Measurements from ENCODE around the gene RGS3.
"Not testable (repeated sequence)": the region's sequence is repeated elsewhere in the genome, so short reads cannot be mapped to it uniquely, and the experiment has no call there.

The RGS3 gene

DNA sequence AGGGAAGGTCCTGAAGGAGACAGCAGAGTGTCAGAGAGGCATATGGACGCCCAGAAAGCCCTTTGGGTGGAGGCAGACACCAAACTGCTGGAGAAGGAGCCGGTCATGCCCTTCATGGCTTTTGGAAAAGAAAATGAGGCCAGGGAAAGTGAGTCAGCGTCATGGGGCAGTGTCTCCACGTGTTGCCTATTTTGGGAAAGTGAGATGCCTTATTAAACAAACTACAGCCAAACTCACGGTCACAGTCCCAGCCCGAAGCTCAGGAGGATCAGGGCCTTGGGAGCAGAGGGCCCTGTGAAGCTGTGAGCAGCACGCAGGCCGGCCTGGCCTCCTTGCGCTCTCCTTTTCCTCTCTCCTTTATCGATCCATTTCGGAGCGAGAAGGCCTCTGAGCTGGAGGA lies 25.0 kb downstream of the RGS3 start:
- DNase-seq (ENCODE audit: low read depth): no peak

DNA sequence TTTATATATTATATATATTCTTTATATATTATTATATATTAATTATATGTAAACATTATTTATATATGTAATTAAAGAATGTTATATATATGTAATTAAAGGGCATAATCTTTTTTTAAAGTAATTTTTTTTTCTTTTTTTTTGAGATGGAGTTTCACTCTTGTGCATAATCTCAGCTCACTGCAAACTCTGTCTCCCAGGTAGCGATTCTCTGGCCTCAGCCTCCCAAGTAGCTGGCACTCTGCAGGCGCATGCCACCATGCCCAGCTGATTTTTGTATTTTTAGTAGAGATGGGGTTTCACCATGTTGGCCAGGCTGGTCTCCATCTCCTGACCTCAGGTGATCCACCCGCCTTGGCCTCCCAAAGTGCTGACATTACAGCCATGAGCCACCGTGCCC lies 27.6 kb downstream of the RGS3 start:
- not testable (repeated sequence) for DNase-seq (ENCODE audit: low read depth)

- DNase-seq (ENCODE audit: low read depth): no peak
These were observed 29.0 kb downstream of the RGS3 start for GRCh38 chr9:113492343-113493202.

- no peak for DNase-seq (ENCODE audit: low read depth)
These were observed 29.6 kb downstream of the RGS3 start for GRCh38 chr9:113493203-113493520.

DNA sequence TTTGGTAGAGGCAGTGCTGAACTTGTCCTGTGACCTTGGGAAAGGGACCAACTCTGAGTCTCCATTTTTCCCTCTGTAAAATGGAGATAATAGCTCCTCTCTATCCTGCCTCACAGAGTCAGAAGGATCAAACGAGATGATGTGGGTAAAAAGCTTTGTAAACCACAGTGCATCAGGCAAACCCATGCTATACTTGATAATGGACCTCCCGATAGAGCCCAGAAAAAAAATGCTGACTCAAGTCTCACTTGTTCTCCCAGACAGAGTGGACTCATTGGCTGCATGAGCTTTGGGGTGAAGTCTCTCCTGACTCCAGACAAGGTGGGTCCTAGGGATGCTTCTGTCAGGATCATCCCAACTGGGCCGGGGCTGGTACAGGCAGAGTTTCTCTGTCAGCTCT lies 32.0 kb downstream of the RGS3 start:
- no peak for DNase-seq (ENCODE audit: low read depth)

DNA sequence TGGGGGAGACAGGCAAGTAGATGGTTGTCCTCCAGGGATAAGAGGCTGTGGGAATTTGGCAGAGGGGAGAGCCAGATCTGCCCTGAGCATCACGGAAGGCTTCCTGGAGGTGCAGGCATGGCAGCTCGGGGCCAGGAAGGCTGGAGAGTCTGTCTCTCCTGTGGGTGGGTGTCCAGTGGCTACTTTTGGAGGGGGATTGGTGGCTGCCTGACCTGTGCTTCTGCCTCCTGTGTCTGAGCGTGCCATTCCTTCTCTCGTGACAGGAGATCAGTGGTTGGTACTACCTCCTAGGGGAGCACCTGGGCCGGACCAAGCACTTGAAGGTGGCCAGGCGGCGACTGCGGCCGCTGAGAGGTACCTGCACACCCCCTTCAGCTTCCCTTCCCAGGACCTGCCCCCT lies 33.5 kb downstream of the RGS3 start:
- DNase-seq (ENCODE audit: low read depth): no peak

DNA sequence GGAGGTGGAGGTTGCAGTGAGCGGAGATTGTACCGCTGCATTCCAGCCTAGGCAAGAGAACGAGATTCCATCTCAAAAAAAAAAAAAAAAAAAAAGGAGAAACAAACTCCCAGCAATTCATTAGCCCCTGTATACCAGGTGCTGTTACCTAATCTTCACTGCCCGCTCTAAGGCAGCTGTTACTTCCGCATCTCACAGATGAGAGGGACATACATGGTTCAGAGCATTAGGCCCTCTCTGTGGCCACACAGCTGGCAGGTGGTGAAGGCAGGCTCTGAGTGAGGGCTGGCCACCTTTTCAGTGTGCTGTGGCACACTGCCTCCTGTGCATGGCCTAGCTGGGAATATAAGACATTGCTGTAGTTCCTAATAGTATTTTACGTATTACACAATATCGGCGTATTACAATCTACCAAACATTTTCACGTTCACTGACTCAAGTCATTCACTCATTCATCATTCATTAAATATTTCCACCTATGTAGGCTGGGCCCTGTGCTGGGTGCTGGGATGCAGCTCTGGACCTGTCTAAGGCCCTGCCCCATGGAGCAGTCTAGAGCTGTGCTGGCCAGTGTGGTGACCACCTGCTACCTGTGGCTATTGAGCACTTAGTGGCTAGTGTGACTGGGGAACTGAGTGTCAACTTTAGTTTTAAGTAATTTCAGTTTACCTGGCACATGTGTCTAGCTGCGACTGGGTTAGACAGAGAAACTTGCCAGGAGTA lies 35.8 kb downstream of the RGS3 start:
- no peak for DNase-seq (ENCODE audit: low read depth)

DNA sequence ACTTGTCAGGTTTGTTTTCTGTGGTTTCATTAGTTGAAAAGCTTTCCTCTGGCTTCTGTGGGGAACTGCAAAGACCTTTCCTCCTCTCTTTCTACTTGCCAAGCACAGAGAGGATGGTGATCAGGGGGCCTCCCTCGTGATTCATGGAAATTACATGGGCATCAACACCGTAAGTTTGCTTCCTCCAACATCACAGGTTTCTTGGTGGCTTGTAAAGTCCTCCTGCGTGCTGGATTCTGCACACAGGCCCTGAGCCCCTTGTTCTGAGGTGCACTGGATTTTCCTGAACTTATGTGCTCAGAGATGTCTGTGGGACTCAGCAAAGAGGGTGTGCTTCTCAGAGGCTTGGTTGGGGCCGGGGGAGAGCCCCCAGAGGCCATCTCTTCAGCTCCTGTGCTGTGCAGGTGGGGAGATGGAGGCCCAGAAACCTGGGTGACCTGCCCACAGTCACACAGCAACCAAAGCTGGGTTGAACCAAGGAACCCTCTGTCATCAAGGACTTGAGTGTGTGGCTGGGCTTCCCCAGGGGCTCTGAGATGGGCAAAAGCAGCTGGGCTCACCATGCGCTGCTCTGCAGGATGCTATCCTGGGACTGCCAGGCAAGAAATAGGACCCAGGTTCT lies 36.5 kb downstream of the RGS3 start:
- DNase-seq (ENCODE audit: low read depth): no peak

- DNase-seq (ENCODE audit: low read depth): no peak
These were observed 37.7 kb downstream of the RGS3 start for GRCh38 chr9:113501129-113501686.

DNA sequence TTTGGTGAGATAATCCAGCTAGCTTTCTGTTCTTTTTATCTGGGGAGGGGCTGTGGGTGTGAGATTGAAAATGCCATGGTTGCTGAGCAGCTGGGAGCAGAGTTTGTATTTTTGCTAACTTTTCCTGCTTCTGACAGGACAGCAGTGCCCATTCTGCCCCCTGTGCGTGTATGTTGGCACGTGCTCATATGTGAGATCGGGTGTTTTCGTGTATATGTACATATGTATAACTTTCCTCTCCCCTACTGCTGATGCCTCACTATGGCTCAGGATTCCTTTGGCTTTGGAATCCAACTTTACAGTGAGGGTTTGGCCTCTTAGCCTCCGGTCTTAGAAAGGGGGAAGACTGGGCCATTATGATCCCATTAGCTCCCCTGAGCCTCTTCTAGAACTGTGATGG lies 38.3 kb downstream of the RGS3 start:
- DNase-seq (ENCODE audit: low read depth): no peak

- DNase-seq (ENCODE audit: low read depth): no peak
These were observed 39.0 kb downstream of the RGS3 start for GRCh38 chr9:113502427-113503034.

DNA sequence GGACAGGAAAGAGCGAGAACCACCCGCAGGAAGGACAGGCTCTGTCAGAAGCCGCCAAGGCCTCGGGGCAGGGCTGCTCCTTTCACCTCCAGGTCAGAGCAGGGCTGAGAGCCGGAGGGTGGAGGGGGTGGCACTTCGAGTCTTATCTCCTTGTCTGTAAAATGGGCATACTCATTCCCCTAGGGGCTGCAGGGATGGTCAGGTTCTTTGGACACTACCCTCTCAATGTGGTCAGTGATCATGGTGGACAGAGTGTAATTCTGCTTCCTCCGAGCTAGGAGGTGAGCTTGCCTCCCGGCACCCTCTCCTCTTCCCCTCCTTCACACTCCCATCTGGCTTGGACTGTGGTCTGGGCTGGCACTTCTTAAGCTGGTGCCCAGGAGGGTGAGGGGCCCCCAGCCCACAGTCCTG lies 39.6 kb downstream of the RGS3 start:
- no peak for DNase-seq (ENCODE audit: low read depth)

DNA sequence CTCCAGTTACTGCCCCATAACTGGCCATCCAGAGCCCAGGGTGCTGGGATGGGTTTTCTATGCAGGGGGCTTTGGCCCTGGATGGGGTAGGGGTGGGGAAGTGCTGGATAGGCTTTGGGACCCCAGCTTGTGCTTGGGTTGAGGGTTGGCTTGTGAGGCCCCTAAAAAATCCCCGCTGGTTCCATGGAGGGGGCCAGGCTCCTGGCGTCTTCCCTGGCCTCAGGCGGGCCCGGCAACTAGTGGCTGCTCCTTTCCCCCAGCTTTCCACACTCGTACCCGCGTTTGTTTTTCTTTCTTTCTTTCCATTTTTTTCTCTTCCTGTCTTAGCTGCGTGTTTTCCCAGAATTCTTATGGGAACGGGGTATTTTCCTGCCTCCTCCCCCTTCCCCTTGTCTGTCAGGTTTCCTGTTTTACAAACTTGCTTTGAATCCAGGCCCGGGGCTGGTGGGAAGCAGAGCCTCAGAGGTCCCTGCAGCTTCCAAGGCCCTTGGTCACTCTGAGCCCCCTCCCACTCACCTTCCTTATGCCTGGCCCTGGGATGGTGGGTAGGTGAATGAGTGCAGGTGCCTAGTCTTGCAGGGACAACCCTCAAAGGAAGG lies 40.2 kb downstream of the RGS3 start:
- DNase-seq (ENCODE audit: low read depth): no peak

DNA sequence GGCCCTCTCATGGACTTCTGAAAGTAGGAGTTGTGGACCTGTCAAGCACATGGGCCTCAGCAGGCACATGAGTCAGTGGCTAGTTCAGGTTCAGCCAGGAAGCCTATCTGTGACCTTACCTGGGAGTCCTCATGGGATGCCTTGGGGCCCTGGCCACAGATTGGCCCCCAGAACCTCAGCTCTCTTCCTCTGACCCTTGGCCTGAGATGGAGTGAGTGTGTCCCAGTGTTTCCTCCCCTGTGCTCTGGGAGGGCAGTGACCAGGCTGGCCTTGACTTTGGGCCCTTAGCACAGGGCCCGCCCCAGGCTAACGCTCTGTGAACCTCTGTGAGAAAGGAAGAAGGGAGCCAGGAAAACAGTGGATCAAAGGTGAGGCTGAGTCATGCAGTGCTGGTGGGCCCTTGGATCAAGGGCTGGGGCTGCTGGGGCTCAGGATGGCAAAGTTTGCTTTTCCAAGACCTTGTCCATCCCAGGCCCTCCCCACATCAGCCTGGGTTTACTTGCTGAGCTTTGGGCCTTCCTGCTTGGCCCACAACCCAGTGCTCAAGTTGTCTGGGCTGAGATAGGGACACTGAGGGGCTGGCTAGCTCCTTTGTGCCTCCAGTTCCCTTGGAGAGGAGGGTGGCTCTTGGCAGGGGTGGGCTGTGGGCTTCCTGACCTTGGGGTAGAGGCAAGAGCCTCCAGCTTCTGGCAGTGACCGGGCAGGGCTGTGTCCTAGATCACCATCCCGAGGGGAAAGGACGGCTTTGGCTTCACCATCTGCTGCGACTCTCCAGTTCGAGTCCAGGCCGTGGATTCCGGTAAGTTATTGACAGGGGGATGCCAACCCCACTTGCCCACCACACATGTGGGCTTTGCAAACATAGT lies 41.4 kb downstream of the RGS3 start:
- no peak for DNase-seq (ENCODE audit: low read depth)

DNA sequence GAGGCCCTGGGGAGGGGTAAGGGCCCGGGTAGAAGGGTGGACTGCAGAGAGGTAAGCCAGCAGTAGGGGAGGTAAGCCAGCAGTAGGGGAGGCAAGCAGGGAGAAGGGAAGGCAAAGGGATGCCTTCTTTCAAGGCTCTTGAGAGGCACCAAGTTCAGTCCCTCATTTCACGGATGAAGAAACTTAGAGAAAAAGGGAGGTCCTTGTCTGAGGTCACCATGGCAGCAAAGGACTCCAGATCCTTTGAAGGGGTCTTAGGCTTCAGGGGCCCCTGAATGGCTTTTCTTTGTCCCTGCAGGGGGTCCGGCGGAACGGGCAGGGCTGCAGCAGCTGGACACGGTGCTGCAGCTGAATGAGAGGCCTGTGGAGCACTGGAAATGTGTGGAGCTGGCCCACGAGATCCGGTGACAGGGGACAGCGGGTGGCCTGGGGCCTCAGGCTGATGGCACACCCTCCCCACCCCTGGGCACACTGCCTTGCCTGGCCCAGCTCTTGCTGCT lies 42.6 kb downstream of the RGS3 start:
- no peak for DNase-seq (ENCODE audit: low read depth)

DNA sequence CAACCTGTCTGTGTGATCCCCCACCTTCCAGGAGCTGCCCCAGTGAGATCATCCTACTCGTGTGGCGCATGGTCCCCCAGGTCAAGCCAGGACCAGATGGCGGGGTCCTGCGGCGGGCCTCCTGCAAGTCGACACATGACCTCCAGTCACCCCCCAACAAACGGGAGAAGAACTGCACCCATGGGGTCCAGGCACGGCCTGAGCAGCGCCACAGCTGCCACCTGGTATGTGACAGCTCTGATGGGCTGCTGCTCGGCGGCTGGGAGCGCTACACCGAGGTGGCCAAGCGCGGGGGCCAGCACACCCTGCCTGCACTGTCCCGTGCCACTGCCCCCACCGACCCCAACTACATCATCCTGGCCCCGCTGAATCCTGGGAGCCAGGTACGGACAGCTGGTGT lies 43.7 kb downstream of the RGS3 start:
- DNase-seq (ENCODE audit: low read depth): no peak

DNA sequence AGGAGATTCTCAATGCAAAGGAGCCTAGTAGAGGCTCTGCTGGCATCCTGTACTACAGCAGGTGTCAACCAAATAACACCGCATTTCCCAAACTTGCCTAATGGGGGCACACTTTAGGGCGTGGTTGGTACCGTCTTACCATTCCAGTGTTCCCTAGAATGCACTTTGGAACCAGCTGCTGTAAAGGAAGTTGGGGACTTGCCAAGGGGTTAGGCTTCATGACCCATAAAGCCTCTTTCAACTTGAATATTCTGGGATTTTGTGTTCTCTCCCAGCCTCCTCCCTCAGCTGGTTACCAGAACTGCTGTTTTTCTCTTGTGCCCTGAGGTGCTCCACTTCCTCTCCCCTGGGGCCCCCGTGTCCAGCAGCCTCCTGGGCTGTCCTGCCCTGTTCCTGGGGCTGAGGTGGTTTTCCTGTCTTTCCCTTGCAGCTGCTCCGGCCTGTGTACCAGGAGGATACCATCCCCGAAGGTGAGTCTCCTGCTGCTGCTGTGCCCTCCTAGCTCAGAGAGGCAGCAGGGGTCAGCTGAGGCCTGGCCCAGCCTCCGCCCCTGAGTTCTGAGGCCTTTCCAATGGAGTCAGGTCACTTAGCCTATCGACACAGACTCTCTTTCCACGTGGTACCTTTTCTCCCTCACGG lies 44.7 kb downstream of the RGS3 start:
- no peak for DNase-seq (ENCODE audit: low read depth)

DNA sequence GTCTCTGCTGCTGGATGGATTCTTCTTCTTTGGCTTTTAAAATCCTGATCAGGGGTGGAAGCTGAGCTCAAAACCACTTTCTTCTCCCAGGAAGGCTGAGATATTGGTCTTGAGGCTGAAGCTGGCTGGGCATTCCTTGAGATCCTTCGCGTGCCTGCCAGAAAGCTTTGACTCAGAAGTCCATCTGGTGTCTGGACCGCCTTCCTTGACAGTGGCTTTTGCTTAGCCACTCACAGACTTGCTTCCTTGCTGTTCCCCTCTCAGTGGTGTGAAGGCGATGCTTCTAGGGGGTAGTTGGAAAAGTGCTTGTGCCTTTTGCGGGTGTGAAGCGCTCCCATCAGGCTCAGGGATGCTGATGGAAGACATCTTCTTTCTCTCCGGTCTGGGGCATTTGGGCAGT lies 45.9 kb downstream of the RGS3 start:
- DNase-seq (ENCODE audit: low read depth): no peak

DNA sequence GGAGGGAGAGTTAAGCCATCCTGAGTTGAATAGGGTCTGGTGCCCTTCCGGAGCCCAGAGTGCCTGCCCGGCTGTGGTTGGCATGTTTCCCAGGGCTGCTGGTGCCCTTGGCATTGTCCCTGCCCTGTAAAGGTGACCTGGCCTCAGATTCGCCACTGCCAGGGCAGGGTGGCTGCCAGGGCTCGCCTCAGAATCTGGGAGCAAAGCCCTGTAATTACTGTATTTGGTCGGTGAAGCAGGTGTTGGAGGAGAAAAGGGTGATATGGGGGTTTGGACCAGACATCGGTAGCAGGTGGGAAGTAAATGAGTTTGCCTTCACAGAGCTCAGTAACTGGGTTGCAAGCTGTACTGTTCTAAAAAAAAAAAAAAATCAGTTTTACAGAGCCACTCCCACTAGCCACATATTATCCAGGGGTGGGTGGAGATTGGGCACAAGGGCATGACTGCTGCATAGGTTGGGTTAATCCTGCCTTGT lies 47.6 kb downstream of the RGS3 start:
- DNase-seq (ENCODE audit: low read depth): no peak
